Measurements from ENCODE around the gene OR10AG1. TPM values are rescaled to one million over a fixed set of nuclear protein-coding genes. Genes with fewer than 3 reads are reported as not detected.

OR10AG1 gene, protein sequence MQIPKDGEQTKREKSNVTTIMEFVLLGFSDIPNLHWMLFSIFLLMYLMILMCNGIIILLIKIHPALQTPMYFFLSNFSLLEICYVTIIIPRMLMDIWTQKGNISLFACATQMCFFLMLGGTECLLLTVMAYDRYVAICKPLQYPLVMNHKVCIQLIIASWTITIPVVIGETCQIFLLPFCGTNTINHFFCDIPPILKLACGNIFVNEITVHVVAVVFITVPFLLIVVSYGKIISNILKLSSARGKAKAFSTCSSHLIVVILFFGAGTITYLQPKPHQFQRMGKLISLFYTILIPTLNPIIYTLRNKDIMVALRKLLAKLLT
- total RNA-seq (2012; rRNA removed) (not detected in 2 replicates), polyA plus RNA-seq (2012; rRNA removed) (not detected in 2 replicates), Bru-seq, nascent RNA (not detected), BruChase-seq, experiment 1, labeled RNA remaining after a 6-hour chase (not detected), BruChase-seq, experiment 2, labeled RNA remaining after a 2-hour chase (not detected)
- not detected in 2 replicates for polyA plus RNA-seq (2012; cell fraction: cytosol; rRNA removed)
- not detected in 2 replicates for polyA plus RNA-seq (2012; cell fraction: nucleus; rRNA removed; ENCODE audit: low replicate concordance)
- long read RNA-seq = 0 reads

DNA sequence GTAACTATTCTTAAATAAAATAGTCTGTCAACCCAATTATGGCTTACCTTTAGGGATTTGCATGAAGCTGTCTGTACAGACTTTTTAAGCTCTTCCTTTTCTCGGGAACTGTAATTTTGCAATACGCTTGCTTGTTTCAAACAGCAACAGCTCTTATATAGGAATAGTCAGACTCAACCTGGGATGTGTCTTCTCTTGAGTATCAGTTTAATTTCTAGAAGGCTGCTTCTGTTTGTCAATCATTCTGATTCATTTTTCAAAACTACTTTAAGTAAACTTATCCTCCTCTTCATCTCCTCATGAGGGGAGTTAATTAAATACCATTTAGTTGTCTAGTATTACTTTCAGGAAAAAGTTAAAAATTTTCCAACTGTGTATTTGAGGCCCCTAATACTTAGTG is at the start of gene OR10AG1:
OR10AG1 (minus strand) TSS at position 101 of the 400 bp plus-strand sequence; CDS start at position 63, 38 bp downstream.
- CTCF ChIA-PET = no interaction called here
- Histone ChIP-seq H3K18ac (ENCODE audit: low read depth, low read length) (no peak within 1 kb of the TSS), H2AK9ac (replicated peaks; ENCODE audit: low read depth, low read length, poor library complexity) (no peak within 1 kb of the TSS), H2BK20ac (ENCODE audit: low read depth, low read length) (no peak within 1 kb of the TSS), H4K8ac (ENCODE audit: low read depth in 2 of 2, low read length in 2 of 2) (no peak within 1 kb of the TSS), H3K27me3 (ENCODE audit: control insufficient read depth, insufficient read depth, low read length) (no peaks in the 10 kb centered on the region), H2BK120ac (ENCODE audit: low read depth, low read length) (no peak within 1 kb of the TSS), H4K91ac (ENCODE audit: insufficient read depth, low read depth, low read length) (no peak within 1 kb of the TSS), H3K4me3 (ENCODE audit: insufficient read depth, low read depth, low read length) (no peak within 1 kb of the TSS), H3K56ac (ENCODE audit: extremely low read depth, insufficient read depth, low read length) (no peak within 1 kb of the TSS), H3K79me1 (ENCODE audit: low read depth in 1 of 2, low read length in 2 of 2) (no peaks in the 10 kb centered on the region), H2BK15ac (ENCODE audit: low read depth, low read length) (no peak within 1 kb of the TSS), H3K9me3 (ENCODE audit: control insufficient read depth, insufficient read depth, low read length) (peaks cover 5% of the 10 kb centered on the region; the same call in 1 of the 2 replicates), H3K14ac (replicated peaks; ENCODE audit: low read depth, low read length) (no peak within 1 kb of the TSS), H3K23ac (ENCODE audit: low read depth, low read length) (no peak within 1 kb of the TSS), H3K4me1 (ENCODE audit: control insufficient read depth, insufficient read depth, low read length) (no peaks in the 10 kb centered on the region), H3K9ac (ENCODE audit: low read depth, low read length) (no peak within 1 kb of the TSS), H2AFZ (replicated peaks; ENCODE audit: low read length, poor library complexity) (no peak within 1 kb of the TSS), H4K20me1 (ENCODE audit: insufficient read depth, low read length) (no peaks in the 10 kb centered on the region), H4K5ac (ENCODE audit: low read depth, low read length) (no peak within 1 kb of the TSS), H2BK5ac (ENCODE audit: low read depth, low read length, poor library complexity, severe bottlenecking) (no peak within 1 kb of the TSS), H3K9me1 (ENCODE audit: insufficient read depth, low read length) (no peaks in the 10 kb centered on the region), H3K4me2 (ENCODE audit: low read depth, low read length) (no peak within 1 kb of the TSS), H3K36me3 (ENCODE audit: control insufficient read depth, insufficient read depth, low read length) (no peaks in the 10 kb centered on the region), H3K27ac (ENCODE audit: insufficient read depth, low read length) (no peak within 1 kb of the TSS), H3K4ac (ENCODE audit: low read depth, low read length) (no peak within 1 kb of the TSS), H2AK5ac (ENCODE audit: low read depth, low read length) (no peak within 1 kb of the TSS)
- TF ChIP-seq RFX5 (IDR thresholded peaks at IDR 0.05; ENCODE audit: low read depth, low read length) (no peak), MXI1 (IDR thresholded peaks at IDR 0.05; ENCODE audit: borderline replicate concordance, low read depth, low read length) (no peak), CHD1 (IDR thresholded peaks at IDR 0.05; ENCODE audit: low read depth, low read length) (no peak), FOS (IDR thresholded peaks at IDR 0.05; ENCODE audit: low read depth, low read length) (no peak)
- in situ Hi-C loops (cut with MboI; ENCODE audit: low sequenced_read_pairs) = no loop called here
- DNase-seq (no peak), ATAC-seq (ENCODE audit: low read depth) (no peak)
- WGBS, 2 experiments (ENCODE audit: extremely low coverage in 2 of 2, insufficient read length in 1 of 2) = no CpG with 5 or more reads among the region's 2 CpGs
- POLR2A ChIA-PET (ENCODE audit: unreplicated experiment) = no interaction called here
- no TSS peak for BruUV-seq (replicated peaks)
- dilution Hi-C loops (cut with HindIII; ENCODE audit: low sequenced_read_pairs, unreplicated experiment) = no loop called here
- intact Hi-C loops (cut with micrococcal nuclease) = no loop called here

All from IMR-90 (cell line).